NCI-H1694 (cell line): ENCODE data around the gene TM9SF3.
"Not testable (repeated sequence)": the region's sequence is repeated elsewhere in the genome, so short reads cannot be mapped to it uniquely, and the experiment has no call there.

Source experiments
- DNase-seq: peaks from one replicate; lab custom pipeline; 2025; lab: John Stamatoyannopoulos, UW

TM9SF3 gene

GRCh38 chr10:96598846-96599245, 12.0 kb upstream of the TM9SF3 start:
- DNase-seq, result no peak

DNA sequence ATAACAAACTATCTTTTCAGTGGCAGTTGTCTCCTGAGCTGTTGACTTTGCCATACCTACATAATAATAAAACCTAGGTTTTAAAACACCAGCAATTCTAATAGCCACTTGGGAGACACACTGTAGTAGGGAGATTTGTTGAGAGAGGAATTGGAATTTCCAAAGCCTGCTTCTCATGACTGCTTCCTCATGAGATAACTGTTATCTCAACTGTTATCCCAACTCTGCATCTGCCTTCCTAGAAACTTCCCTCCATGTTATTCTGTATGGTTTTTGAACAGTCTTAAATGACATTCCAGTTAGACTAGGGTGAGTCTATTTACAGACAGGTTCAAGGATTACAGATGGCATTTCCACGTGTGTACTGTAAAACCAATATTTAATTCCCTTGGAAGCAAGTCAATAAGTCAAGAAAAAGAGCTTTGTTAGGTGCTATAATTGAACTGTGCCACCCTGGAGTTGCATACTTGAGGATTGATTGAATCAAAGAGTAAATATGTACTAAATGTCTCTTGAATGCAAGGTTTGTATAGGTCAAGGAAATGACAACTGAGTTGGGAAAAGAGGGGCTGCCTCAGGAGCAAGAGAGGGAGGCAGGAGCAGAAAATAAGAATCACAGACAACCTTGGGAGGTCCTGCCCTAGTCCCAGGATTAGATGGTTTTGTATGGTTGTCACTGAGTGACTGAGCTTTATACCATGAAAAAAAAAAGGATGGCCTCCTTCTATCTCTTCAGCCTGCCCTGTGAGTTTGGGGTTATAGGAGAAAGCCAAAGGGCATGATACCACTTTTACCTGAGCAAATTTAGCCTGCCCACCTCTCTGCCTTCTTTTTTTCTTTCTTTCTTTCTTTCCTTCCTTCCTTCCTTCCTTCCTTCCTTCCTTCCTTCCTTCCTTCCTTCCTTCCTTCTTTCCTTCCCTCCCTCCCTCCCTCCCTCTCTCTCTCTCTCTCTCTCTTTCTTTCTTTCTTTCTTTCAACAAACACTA, 9.9 kb upstream of the TM9SF3 start:
- no peak for DNase-seq

- no peak for DNase-seq
Measured at GRCh38 chr10:96595741-96596140, 8.9 kb upstream of the TM9SF3 start.

DNA sequence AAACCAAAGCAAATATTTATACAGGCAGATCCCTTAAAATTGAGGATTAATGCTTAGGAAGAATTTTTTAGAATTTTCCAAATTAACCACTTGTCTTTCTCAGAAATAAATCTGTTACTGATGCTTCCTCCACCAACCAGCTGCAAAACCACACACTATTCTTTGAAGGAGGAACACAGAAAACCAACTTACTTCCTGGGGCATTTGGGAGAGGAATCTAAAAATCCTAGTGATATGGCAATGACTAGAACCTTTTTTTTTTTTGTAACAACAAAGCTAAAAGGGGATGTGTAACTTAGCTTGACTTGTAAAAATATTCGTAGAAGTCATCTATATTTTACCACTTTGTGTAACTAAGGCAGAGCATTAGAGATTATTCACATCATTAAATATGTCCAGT, 5.1 kb upstream of the TM9SF3 start:
- DNase-seq, result no peak

- no peak for DNase-seq
Measured at GRCh38 chr10:96588616-96589419, 2.0 kb upstream of the TM9SF3 start.

DNA sequence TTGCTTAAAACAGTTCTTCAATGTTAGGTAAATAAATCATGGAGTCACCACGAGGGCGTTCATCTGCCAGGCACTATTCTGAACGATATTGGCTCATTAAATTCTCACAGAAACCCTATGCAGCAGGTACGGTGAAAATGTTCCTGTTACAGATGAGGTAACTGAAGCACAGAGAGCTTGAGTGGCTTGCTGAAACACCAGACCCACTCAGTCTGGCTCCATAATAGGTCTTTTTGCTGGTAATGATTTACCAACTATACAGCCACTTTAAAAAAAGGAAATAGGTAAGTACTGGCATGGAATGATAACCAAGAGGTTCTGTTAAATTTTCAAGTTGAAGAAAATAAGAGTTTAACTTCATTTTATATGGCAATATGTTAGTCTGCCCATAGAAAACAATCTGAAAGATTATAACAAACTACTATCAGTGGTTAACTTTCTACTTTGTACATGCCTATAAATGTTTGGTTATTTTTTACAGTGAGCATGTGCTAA, 1.3 kb upstream of the TM9SF3 start:
- no peak for DNase-seq

DNA sequence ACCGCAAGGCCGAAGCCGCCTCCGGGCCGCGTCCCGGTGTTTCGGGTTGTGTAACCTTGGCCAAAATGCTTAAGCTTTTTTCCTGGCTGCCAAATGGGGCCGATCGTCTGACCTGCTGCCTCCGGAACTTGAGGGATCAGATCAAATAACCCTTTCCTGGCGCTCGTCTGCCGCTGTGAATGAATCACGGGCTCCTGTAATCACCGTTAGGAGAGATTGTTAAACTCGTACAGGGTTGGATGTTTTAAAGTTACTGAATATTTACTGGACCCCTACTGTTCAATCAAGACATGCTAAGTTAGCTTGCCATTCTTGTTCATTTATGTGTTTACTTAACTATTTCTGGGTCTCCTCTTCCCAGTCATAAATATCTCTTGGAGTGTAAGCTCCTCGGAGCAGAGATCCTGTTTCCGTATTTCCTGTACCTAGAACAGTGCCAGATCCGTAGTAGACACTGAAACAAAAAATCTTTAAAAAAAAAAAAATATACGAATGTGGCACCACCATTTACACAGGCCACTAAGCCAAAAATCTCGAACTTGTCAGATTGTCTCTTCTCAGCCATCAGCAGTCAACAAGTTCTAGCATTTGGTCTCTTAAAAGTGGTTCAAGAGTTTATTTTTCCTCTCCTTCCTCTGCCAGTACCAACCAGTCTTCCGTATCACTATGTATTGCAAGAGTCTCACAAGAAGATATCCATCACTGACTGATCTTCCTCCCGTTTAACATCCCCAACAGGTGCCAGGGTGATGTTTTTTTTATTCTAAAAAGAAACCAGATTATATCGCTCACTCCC, 650 bp upstream of the TM9SF3 start:
- no peak for DNase-seq

DNA sequence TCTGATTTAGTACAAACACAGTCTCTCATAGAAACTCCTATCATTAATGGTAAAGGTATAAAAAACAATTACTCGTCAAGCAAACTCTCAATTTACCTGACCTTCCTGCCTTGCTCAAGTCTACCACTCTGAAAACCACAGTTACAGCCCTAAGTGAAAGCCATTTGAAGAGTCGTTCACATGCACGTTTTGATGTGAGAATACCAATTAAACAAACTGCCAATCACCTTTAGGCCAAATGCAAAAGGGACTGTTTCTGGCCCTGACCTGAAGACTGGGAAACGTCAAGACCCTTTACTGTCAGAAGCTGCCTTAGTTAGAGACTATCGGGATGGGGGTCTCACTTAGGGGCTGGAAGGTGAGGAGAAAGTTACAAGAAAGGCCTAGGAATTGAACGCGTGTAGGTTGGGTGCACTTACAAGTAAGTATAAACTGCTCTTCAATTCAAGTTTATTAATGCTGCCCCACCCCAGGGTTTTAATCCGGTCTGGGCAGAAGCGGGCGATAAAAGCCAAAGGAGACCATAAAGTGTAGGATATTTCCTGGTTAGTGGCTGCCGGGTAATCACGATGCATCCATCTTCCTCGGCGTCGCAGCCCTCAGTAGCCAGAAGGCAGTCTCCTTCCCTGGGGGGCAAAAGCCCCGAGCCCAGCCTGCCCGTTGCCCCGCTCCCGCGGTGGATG, 935 bp downstream of the TM9SF3 start:
- DNase-seq, result no peak

DNA sequence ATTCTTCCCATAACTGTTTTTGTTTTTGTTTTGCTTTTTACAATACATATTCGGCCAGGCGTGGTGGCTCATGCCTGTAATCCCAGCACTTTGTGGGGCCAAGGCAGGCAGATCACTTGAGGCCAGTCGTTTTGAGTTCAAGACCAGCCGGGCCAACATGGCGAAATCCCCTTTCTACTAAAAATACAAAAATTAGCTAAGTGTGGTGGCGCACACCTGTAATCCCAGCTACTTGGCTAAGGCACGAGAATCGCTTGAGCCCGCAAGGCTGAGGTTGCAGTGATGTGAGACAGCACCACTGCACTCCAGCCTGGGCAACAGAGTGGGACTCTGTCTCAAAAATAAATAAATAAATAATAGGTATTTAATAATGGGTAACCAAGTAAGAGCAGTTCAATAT, 2.3 kb downstream of the TM9SF3 start:
- DNase-seq, result no peak

DNA sequence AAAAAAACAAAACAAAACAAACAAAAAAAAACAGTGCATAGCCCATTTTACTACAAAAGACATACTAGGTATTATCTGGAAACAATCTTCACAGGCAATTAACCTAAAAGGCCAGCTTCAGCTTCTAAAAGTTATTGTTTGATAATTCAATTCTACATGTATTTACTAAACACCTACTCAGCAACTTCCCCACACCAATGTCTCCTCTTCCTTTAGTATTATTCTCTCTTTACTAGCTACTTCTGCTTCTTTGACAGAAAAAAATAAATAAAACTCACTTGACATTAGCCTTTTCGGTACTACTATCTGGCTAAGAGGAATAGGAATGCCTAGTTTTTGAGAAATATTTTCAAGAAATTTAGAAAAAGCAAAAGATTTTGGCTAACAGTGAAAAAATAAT, 2.8 kb downstream of the TM9SF3 start:
- DNase-seq, result no peak

- DNase-seq, result no peak
Measured at GRCh38 chr10:96579133-96579532, 7.7 kb downstream of the TM9SF3 start.

GRCh38 chr10:96578633-96579032, 8.2 kb downstream of the TM9SF3 start:
- no peak for DNase-seq

DNA sequence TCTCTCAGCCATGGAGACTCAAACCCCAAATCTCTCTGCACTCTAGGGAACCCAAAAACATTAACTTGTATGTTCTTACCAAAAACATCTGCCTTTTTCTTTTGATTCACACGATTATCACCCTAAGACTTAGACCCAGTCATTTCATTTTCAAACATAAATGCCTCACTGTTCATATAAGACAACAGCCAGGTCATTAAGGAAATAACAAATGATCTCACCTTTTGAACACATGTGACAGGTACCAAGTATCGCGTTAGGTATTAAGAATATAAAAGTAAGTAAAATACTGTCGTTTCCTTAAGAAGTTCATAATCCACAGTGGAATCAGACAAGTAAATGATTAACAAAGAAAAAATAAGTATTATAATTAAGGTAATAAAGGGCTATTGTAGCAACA, 8.8 kb downstream of the TM9SF3 start:
- DNase-seq, result no peak

- no peak for DNase-seq
Measured at GRCh38 chr10:96577069-96577468, 9.7 kb downstream of the TM9SF3 start.

DNA sequence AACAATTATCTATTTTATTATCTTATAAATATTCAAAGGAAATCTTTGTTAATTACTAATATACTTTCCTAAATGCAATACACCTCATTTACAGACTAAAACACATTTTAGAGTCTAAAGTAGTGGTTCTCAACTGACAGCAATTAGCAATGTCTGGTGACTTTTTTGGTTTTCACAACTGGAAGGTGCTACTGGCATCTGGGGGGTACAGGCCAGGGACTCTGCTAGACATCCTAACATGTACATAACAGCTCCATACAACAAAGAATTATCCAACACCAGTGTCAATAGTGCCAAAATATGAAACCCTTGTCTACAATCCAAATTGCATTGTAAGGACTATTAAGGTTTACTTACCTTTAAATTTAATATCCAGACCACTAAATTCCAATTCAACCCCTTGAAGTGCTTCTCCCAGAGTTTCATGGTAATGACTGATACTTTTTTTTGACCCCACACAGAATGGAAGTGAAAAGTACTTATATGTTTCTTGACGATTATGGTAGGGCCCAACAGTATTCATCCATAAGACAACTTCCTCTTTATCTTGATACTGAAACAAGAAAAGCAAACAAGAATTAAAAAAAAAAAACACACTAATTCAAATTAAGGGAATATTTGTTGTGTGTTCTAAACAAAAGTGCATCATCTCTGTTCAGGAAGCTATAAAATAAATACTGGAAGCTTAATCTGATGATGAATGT, 10.4 kb downstream of the TM9SF3 start:
- no peak for DNase-seq

DNA sequence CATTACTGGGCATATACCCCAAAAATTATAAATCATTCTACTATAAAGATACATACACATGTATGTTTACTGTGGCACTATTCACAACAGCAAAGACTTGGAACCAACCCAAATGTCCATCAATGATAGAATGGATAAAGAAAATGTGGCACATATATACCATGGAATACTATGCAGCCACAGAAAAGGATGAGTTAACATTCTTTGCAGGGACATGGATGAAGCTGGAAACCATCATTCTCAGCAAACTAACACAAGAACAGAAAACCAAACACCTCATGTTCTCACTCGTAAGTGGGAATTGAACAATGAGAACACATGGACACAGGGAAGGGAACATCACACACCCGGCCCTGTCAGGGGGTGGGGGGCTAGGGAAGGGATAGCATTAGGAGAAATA, 12.2 kb downstream of the TM9SF3 start:
- DNase-seq, result not testable (repeated sequence)

GRCh38 chr10:96573036-96573435, 13.8 kb downstream of the TM9SF3 start:
- no peak for DNase-seq

DNA sequence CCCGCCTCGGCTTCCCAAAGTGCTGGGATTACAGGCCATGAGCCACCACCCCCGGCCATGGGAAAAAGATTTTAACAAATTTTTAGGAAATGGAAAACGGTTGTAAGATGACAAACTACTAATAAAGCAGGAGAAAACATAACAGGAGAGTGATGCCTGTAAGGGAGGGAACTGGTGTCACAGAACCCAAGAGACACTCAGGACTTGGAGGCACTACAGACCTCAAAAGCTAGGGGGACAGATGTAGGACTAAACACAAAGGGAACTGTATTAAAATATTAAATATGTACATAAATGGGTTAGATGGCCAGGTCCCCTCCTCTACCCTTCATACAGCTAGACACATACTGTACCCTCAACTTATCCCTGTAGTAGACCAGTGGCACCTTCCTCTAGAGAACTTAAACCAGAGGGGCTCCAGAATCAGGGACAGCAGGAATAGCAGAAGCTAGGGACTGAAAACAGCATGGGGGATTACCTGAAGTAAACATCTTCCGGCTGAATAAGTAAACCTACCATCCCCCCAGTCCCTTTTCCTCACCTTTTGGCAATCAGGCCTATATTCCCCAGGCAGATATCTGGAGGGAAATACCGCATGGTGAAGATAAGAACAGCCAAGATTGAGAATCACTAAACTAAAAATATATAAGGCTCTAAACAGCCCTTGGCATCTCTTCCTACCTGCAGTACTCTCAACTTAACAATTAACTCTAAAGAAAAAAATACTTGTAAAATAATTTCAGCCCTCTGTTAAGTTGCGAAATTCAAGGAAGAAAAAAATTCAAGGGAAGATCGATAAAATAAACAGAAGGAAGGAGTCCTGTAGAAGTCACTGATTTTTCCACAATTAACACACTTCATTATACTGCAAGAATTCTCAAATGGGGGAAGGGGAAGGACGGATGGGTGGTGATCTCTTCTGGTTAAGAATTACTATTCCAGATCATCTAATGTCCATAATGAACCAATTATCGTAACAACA, 15.5 kb downstream of the TM9SF3 start:
- no peak for DNase-seq

GRCh38 chr10:96570511-96570910, 16.3 kb downstream of the TM9SF3 start:
- DNase-seq, result no peak

GRCh38 chr10:96568402-96568801, 18.4 kb downstream of the TM9SF3 start:
- DNase-seq, result no peak
